NCI-H748 (cell line): ENCODE results near the gene AHR.
A peak's percentile ranks its signal among the peaks of the same experiment; 100 is the strongest.
"Not testable (repeated sequence)": the region's sequence is repeated elsewhere in the genome, so short reads cannot be mapped to it uniquely, and the experiment has no call there.

ENCODE experiments used
- DNase-seq: peaks from one replicate; lab custom pipeline; 2025; ENCODE audit not compliant: unreplicated experiment; lab: John Stamatoyannopoulos, UW

Gene AHR

GRCh38 chr7:17371671-17372524 lies 73.4 kb downstream of the AHR start:
- DNase-seq = no peak

- DNase-seq = peak; percentile 24
Observed at GRCh38 chr7:17374157-17374556, 75.7 kb downstream of the AHR start.

DNA sequence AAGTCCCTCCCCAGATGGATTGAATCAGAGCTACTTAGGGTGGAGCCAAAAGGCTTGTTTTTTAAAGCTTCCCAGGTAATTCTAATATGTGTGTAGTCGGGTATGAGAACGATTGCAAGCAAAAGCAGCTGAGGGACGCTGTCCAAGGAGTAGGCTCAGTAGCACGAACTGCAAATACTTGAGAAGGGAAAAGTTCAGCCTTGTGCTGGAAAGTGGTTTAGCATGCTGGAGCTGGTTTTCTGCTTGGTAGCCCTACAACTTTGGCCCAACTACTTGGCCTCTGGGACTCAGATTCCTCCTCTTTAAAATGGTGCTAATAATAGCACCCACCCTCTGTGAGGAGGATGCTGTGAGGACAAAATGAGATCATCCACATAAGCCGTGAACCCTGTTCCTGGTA lies 76.2 kb downstream of the AHR start:
- peak; percentile 33 for DNase-seq

- DNase-seq = no peak
Observed at GRCh38 chr7:17376595-17376994, 78.1 kb downstream of the AHR start.

DNA sequence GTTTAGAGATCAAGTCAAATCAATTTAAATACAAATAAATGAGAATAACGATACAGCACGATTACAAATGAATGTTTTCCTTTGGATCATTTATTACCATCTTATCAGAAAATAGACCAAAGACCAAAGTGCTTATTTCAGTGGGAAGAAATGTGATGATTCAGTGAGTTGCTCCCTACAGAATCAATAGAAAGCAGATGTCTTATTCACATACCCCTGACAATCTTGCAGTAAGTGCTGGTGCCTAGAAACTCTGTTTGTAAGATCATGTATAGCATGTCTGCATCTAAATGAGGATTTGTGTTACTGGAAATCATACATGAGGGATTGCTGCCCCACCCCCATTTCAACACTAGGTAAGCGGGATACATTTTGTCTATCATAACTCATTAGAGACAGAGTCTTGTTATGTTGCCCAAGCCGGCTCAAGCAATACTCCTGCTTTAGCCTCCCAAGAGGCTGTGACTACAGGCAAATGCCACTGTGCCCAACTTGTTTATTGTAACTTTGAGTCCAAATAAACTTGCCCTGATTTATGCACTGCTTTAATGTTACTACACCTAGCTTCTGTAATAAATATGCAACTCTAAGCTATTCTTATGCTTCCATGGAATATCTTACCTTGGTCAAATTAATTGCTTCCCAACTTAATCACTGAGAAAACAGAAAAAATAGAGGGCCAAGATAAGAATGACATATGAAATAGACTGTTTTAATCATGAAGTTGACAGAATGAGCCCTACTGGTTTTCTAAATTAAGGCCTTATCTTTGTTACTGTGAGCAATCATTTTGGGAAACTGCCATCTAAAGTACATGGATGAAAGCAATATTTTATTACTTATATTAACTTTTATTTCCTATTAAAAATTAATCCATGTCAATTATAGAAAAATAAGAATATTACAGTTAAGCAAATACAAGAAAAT lies 82.5 kb downstream of the AHR start:
- DNase-seq = no peak

DNA sequence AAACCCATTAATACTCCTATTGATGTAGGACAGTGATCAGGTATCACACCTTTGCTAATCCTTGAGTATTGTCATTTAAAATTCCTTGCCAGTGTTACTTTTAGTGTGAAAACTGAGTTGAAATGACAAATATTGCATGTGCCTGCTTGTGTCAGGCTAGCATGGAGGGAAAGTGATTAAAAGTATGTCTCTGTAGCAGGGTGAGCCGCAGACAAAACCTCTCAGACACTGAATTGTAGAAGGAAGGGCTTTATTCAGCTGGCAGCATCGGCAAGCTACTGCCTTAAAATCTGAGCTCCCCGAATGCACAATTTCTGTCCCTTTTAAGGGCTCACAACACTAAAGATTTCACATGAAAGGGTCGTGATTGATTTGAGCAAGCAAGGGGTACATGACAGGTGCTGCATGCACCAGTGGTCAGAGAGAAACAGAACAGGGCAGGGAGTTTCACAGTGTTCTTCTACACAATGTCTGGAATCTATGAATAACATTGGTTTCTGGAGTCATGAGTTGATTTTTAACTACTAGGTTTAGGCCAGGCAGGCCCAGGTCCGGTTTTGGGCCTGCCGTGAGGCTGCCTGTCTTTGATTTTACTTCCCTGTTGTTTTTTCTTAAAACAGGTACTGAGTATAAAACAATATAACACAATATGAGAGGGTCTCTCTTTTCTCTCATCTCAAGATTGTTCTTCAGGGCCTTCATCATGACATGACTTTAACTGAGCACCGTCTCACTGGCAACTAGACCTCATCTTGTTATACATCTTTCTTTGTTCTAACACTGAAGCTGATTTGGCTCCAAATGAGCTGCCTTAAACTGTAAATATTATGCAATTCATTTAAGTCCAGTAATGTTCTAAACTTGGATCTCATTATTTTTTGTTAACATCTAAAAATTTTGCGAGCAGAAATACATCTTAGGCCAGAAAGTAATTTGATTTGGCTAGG lies 84.2 kb downstream of the AHR start:
- DNase-seq = not testable (repeated sequence)

- DNase-seq = peak; percentile 53
Observed at GRCh38 chr7:17384400-17384799, 85.9 kb downstream of the AHR start.

GRCh38 chr7:17385612-17386011 lies 87.2 kb downstream of the AHR start:
- DNase-seq = no peak

- no peak for DNase-seq
Observed at GRCh38 chr7:17390392-17390791, 91.9 kb downstream of the AHR start.

GRCh38 chr7:17391366-17391765 lies 92.9 kb downstream of the AHR start:
- DNase-seq = no peak

DNA sequence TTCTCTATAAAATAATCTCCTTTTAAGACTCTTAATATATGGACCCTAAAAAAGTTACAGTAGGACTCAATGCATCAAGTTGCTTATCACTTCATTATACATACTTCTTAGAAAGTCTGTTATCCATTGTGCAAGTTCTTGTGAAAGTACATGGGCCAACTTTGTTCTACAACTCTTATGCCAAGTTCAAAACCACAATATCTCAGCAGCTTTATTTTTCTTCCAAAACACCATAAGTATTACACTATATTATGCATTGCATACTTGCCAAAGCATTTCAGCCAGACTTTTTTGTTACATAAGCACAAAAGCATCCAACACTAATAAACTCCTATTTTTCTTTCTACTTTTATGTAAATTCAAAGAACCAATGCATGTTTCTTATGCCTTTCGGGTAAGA lies 94.4 kb downstream of the AHR start:
- DNase-seq = no peak

- not testable (repeated sequence) for DNase-seq
Observed at GRCh38 chr7:17394563-17394962, 96.1 kb downstream of the AHR start.
